GM23248 (cell line): Measurements from ENCODE around the gene RUFY1. TPM values are rescaled to one million over a fixed set of nuclear protein-coding genes. Genes with fewer than 3 reads are reported as not detected.
"Not testable (repeated sequence)": the region's sequence is repeated elsewhere in the genome, so short reads cannot be mapped to it uniquely, and the experiment has no call there.

ENCODE experiments used
- DNase-seq: peaks from one replicate; pipeline ENCODE4 v3.0.0-alpha.2; 2015
- H2AFZ ChIP-seq: fragments of 200-600 bp; sonication (generic); 2 replicates; pipeline ENCODE4 v1.6.1; 2016; ENCODE audit warnings: antibody characterized with exemption
- H3F3A ChIP-seq: fragments of 200-600 bp; sonication (generic); 2 replicates; pipeline ENCODE4 v1.6.1; 2016; ENCODE audit warnings: mild to moderate bottlenecking, antibody characterized with exemption, mixed run types; ENCODE audit not compliant: insufficient read depth
- H3K27ac ChIP-seq: fragments of 200-600 bp; sonication (generic); 2 replicates; pipeline ENCODE4 v1.5.1; 2016; ENCODE audit warnings: mild to moderate bottlenecking
- H3K27me3 ChIP-seq: fragments of 200-600 bp; sonication (generic); replicated peaks from 2 replicates; pipeline ENCODE4 v1.6.1; 2016; ENCODE audit warnings: mild to moderate bottlenecking; ENCODE audit not compliant: insufficient read depth
- H3K36me3 ChIP-seq: fragments of 200-600 bp; sonication (generic); 2 replicates; pipeline ENCODE4 v1.6.1; 2016; ENCODE audit warnings: low read depth, mild to moderate bottlenecking
- H3K4me1 ChIP-seq: fragments of 200-600 bp; sonication (generic); 2 replicates; pipeline ENCODE4 v1.6.1; 2016; ENCODE audit warnings: mild to moderate bottlenecking; ENCODE audit not compliant: insufficient read depth
- H3K4me2 ChIP-seq: fragments of 200-600 bp; sonication (generic); one replicate; pipeline ENCODE4 v1.6.1; 2016; ENCODE audit warnings: mild to moderate bottlenecking; ENCODE audit not compliant: unreplicated experiment
- H3K4me3 ChIP-seq: fragments of 200-600 bp; sonication (generic); 2 replicates; pipeline ENCODE4 v1.5.1; 2016; ENCODE audit warnings: mild to moderate bottlenecking
- H3K79me2 ChIP-seq: fragments of 200-600 bp; sonication (generic); 2 replicates; pipeline ENCODE4 v1.6.1; 2016; ENCODE audit warnings: mild to moderate bottlenecking; ENCODE audit not compliant: insufficient read depth
- H3K9ac ChIP-seq: fragments of 200-600 bp; sonication (generic); 2 replicates; pipeline ENCODE4 v1.6.1; 2016; ENCODE audit warnings: mild to moderate bottlenecking
- H3K9me2 ChIP-seq: fragments of 200-600 bp; sonication (generic); 2 replicates; pipeline ENCODE4 v1.6.1; 2016; ENCODE audit warnings: mixed run types, mild to moderate bottlenecking, moderate library complexity; ENCODE audit not compliant: insufficient read depth
- H3K9me3 ChIP-seq: fragments of 200-600 bp; sonication (generic); one replicate; pipeline ENCODE4 v1.6.1; 2017; ENCODE audit warnings: low read depth
- H4K20me1 ChIP-seq: fragments of 200-600 bp; sonication (generic); 2 replicates; pipeline ENCODE4 v1.6.0; 2016; ENCODE audit not compliant: insufficient read depth
- EZH2 ChIP-seq: fragments of 200-600 bp; sonication (generic); IDR thresholded peaks from 2 replicates; pipeline ENCODE4 v1.6.1; 2018; ENCODE audit warnings: antibody characterized with exemption, mild to moderate bottlenecking; ENCODE audit not compliant: insufficient read depth, poor library complexity, severe bottlenecking
- EZH2phosphoT487 ChIP-seq: fragments of 200-600 bp; sonication (generic); IDR thresholded peaks from 2 replicates; pipeline ENCODE4 v1.6.1; 2018; ENCODE audit warnings: antibody characterized with exemption, moderate library complexity, mild to moderate bottlenecking, low read depth; ENCODE audit not compliant: insufficient read depth
- WGBS, 2 experiments: methylation state at CpG; one replicate each; pipeline ENCODE4 v1.1.6; 2015 to 2017; ENCODE audit warnings: low lambda C conversion rate in 2 of 2, low coverage in 1 of 2; ENCODE audit errors: missing lambda C conversion rate in 2 of 2; 5-methylcytosine and 5-hydroxymethylcytosine counted together
- in situ Hi-C: fragments of 300-500 bp; cut with MboI; formaldehyde crosslinking; loops from 2 replicates; pipeline ENCODE4 v1.15.0; 2020
- polyA plus RNA-seq: library from polyadenylated mRNA; unstranded; fragments of >200 nt; fragmentation: Nextera tagmentation; extraction: Ambion mirVana; gene quantifications from 2 replicates; pipeline ENCODE4 v1.2.1, GENCODE V29; 2016
- total RNA-seq: library from RNA; depleted of rRNA; stranded (reverse); fragments of >200 nt; shearing (Covaris generic); gene quantifications from 2 replicates; pipeline ENCODE4 v1.2.3, GENCODE V29; 2014

The RUFY1 gene
- total and polyA plus RNA-seq, 2 experiments from 2014 or later, result 27.2 to 41.9 TPM

DNA sequence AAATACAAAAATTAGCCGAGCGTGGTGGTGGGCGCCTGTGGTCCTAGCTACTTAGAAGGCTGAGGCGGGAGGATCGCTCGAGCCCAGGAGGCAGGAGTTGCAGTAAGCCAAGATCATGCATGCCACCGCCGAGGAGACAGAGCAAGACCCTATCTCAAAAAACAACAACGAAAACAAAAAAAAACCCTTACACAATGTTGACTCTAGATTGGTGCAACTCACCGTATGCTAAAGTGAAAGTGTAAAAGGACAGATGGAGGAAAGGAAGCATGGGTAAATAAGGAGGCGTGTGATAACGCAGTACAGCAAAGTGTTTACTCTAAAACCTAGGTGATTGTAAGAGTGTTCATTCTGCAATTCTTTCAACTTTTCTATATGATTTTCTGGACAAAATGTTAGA lies 15.9 kb upstream of the RUFY1 start:
- no peak for TF ChIP-seq EZH2
- TF ChIP-seq EZH2phosphoT487, result no peak
- Histone ChIP-seq H3K36me3 (no peaks in the 10 kb centered on the region), H3K27me3 (no peaks in the 10 kb centered on the region), H3K4me2 (no peak overlapping the region), H3K79me2 (no peaks in the 10 kb centered on the region), H3K9ac (no peak overlapping the region), H3K4me3 (no peak overlapping the region), H3F3A (no peaks in the 10 kb centered on the region), H2AFZ (no peak overlapping the region), H3K27ac (no peak overlapping the region), H4K20me1 (no peaks in the 10 kb centered on the region), H3K4me1 (no peaks in the 10 kb centered on the region), H3K9me3 (no peaks in the 10 kb centered on the region), H3K9me2 (no peaks in the 10 kb centered on the region)
- no peak for DNase-seq
- in situ Hi-C loops, result no loop called here
- WGBS, 2 experiments, result 83 to 85% methylated on average over 12 of the region's 12 CpGs

- no peak overlapping the region for H3K27ac ChIP-seq
- DNase-seq, result no peak
- H3K9me3 ChIP-seq, result no peaks in the 10 kb centered on the region
- no peak overlapping the region for H2AFZ ChIP-seq
- no peaks in the 10 kb centered on the region for H3K27me3 ChIP-seq
- no peak overlapping the region for H3K4me2 ChIP-seq
- 38 to 41% methylated on average over 6 of the region's 6 CpGs for WGBS, 2 experiments
- in situ Hi-C loops, result no loop called here
- no peaks in the 10 kb centered on the region for H3K36me3 ChIP-seq
- H3K4me1 ChIP-seq, result no peaks in the 10 kb centered on the region
- no peaks in the 10 kb centered on the region for H3K79me2 ChIP-seq
- TF ChIP-seq EZH2 (no peak), EZH2phosphoT487 (no peak)
- H3K4me3 ChIP-seq, result no peak overlapping the region
- no peak overlapping the region for H3K9ac ChIP-seq
- no peaks in the 10 kb centered on the region for H3K9me2 ChIP-seq
- H4K20me1 ChIP-seq, result no peaks in the 10 kb centered on the region
- H3F3A ChIP-seq, result no peaks in the 10 kb centered on the region
Measured at GRCh38 chr5:179536676-179537075, 13.7 kb upstream of the RUFY1 start.

GRCh38 chr5:179542170-179542569 lies 8.2 kb upstream of the RUFY1 start:
- no peak for TF ChIP-seq EZH2
- no peak for TF ChIP-seq EZH2phosphoT487
- H3F3A ChIP-seq, result no peaks in the 10 kb centered on the region
- H2AFZ ChIP-seq, result no peak overlapping the region
- H3K9me2 ChIP-seq, result no peaks in the 10 kb centered on the region
- 88% methylated on average over 7 of the region's 7 CpGs for WGBS, 2 experiments
- H3K27me3 ChIP-seq, result no peaks in the 10 kb centered on the region
- H3K4me2 ChIP-seq, result no peak overlapping the region
- H3K36me3 ChIP-seq, result no peaks in the 10 kb centered on the region
- H3K27ac ChIP-seq, result no peak overlapping the region
- H3K9me3 ChIP-seq, result no peaks in the 10 kb centered on the region
- H3K79me2 ChIP-seq, result no peaks in the 10 kb centered on the region
- no peak overlapping the region for H3K4me3 ChIP-seq
- no peaks in the 10 kb centered on the region for H4K20me1 ChIP-seq
- no peak for DNase-seq
- in situ Hi-C loops, result no loop called here
- H3K4me1 ChIP-seq, result no peaks in the 10 kb centered on the region
- H3K9ac ChIP-seq, result no peak overlapping the region

- H3K9ac ChIP-seq, H3F3A ChIP-seq, DNase-seq, H3K27ac ChIP-seq, H3K36me3 ChIP-seq, H3K27me3 ChIP-seq, H3K4me2 ChIP-seq, H3K4me1 ChIP-seq, in situ Hi-C loops, H3K79me2 ChIP-seq, H4K20me1 ChIP-seq, H3K4me3 ChIP-seq, H3K9me3 ChIP-seq, H3K9me2 ChIP-seq, H2AFZ ChIP-seq: not testable (repeated sequence)
- 91 to 94% methylated on average over 15 of the region's 15 CpGs for WGBS, 2 experiments
Measured at GRCh38 chr5:179543275-179543674, 7.1 kb upstream of the RUFY1 start.

GRCh38 chr5:179553006-179553405 lies 2.7 kb downstream of the RUFY1 start:
- WGBS, 2 experiments, result 86 to 91% methylated on average over 4 of the region's 4 CpGs
- Histone ChIP-seq H3K4me3 (no peak overlapping the region), H3K27ac (no peak overlapping the region), H3K36me3 (no peaks in the 10 kb centered on the region), H3K9ac (no peak overlapping the region), H3F3A (peaks cover 14% of the 10 kb centered on the region; the same call in 1 of the 2 replicates), H3K4me1 (peaks cover 15% of the 10 kb centered on the region), H3K4me2 (no peak overlapping the region), H3K9me2 (no peaks in the 10 kb centered on the region), H3K79me2 (peaks cover 70% of the 10 kb centered on the region), H3K27me3 (no peaks in the 10 kb centered on the region), H3K9me3 (no peaks in the 10 kb centered on the region), H4K20me1 (no peaks in the 10 kb centered on the region), H2AFZ (no peak overlapping the region)
- in situ Hi-C loops, result no loop called here
- DNase-seq, result no peak
- TF ChIP-seq EZH2 (no peak), EZH2phosphoT487 (no peak)
